ENCODE data around the gene NR0B1.

- TF ChIP-seq CTCF (conservative IDR thresholded peaks at IDR 0.05 in 1 of 2, IDR thresholded peaks at IDR 0.05 in 1 of 2; ENCODE audit: low read depth in 1 of 2, low read length in 2 of 2) (no peak), EZH2 (IDR thresholded peaks at IDR 0.05; ENCODE audit: low read length, missing control alignments) (no peak)
Observed at GRCh38 chrX:30312858-30313257, 3.7 kb upstream of the NR0B1 start.

Measured in fibroblast of lung (primary cell).